ENCODE data around the gene ARL16.

The ARL16 gene

GRCh38 chr17:81638683-81639082 lies 44.9 kb downstream of the ARL16 start:
- DNase-seq, result no peak

DNA sequence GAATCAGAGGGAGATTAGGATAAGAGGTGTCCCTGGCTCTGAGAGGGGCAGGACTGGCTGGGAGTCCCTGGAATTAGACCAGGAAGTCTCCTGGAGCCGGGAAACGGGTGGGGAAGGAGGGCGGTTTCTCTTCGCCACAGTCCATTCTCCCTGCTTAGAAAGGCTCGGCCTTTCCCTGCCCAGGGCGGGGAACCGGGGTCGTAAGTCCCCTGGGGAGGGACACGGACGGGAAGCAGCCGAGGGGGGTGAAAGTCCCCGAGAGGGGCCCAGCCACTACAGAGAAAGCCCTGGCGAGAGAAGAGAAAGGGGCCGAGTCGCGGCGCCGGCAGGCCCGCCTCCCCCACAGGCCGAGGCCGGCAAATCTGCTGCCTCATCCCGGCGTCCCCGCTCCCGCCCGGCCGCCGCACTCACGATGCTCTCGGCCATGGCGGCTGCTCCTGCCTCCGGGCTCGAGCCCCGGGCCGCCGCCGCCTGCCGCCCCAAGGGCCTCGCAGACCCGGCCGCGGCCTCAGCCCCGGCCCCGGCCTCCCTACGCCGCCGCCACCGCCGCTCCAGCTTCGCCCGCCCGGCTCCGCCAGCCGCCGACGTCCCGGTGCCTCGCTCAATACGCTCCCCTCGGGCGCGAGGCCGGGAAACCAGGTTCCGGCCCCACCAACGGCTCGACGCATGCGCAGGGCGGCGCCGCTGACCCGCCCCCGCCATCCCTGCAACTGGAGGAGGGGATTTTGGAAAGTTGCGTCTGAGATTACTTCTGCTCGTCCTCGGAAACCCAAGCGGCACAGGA lies 46.9 kb downstream of the ARL16 start, which contains the start of the genes NPLOC4 and TSPAN10:
NPLOC4 (minus strand) TSS at position 608 of the 784 bp plus-strand sequence; CDS start at position 426, 182 bp downstream.
TSPAN10 (plus strand) TSS at position 692 of the 784 bp plus-strand sequence. CDS start 5,217 bp downstream, outside the sequence.
- peak; percentile 39 for DNase-seq

- DNase-seq, result no peak
Observed at GRCh38 chr17:81635973-81636504, 47.6 kb downstream of the ARL16 start.

DNA sequence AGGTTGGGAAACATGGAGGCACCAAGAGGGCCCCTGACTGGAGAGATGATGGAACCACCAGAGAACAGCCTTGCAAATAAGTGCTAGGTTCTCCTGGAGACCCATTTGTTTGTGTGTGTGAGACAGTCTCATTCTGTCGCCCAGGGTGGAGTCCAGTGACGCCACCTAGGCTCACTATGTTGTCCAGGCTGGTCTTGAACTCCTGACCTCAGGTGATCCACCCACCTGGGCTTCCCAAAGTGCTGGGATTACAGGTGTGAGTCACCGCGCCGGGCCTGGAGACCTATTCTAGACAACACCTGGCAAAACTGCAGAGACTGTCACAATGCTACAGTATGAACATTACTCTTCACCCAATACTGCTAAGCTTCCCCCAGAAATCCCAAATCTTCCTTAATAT lies 48.2 kb downstream of the ARL16 start:
- no peak for DNase-seq

- DNase-seq, result no peak
Observed at GRCh38 chr17:81631482-81631881, 52.1 kb downstream of the ARL16 start.
